ENCODE data around the gene NALCN. TPM values are rescaled to one million over a fixed set of nuclear protein-coding genes. Genes with fewer than 3 reads are reported as not detected.

NALCN gene
- total RNA-seq, 1 donor from 2014 or later: 0.12 TPM

GRCh38 chr13:101139081-101139480, 277.2 kb downstream of the NALCN start:
- DNase-seq (ENCODE audit: low spot score, unreplicated experiment): no peak
- H3K27ac Mint-ChIP-seq: no peak overlapping the region
- H3K36me3 Mint-ChIP-seq (ENCODE audit: insufficient read depth): no peaks in the 10 kb centered on the region
- no peak overlapping the region for H3K4me3 Mint-ChIP-seq (ENCODE audit: low read depth)
- TF ChIP-seq, protein P1, sequence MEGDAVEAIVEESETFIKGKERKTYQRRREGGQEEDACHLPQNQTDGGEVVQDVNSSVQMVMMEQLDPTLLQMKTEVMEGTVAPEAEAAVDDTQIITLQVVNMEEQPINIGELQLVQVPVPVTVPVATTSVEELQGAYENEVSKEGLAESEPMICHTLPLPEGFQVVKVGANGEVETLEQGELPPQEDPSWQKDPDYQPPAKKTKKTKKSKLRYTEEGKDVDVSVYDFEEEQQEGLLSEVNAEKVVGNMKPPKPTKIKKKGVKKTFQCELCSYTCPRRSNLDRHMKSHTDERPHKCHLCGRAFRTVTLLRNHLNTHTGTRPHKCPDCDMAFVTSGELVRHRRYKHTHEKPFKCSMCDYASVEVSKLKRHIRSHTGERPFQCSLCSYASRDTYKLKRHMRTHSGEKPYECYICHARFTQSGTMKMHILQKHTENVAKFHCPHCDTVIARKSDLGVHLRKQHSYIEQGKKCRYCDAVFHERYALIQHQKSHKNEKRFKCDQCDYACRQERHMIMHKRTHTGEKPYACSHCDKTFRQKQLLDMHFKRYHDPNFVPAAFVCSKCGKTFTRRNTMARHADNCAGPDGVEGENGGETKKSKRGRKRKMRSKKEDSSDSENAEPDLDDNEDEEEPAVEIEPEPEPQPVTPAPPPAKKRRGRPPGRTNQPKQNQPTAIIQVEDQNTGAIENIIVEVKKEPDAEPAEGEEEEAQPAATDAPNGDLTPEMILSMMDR (IDR thresholded peaks at IDR 0.05; ENCODE audit: unreplicated experiment): no peak
- H3K27me3 Mint-ChIP-seq: peaks cover 10% of the 10 kb centered on the region
- H3K4me1 Mint-ChIP-seq (ENCODE audit: low read depth): no peaks in the 10 kb centered on the region
- no peaks in the 10 kb centered on the region for H3K9me3 Mint-ChIP-seq (ENCODE audit: low read depth)

DNA sequence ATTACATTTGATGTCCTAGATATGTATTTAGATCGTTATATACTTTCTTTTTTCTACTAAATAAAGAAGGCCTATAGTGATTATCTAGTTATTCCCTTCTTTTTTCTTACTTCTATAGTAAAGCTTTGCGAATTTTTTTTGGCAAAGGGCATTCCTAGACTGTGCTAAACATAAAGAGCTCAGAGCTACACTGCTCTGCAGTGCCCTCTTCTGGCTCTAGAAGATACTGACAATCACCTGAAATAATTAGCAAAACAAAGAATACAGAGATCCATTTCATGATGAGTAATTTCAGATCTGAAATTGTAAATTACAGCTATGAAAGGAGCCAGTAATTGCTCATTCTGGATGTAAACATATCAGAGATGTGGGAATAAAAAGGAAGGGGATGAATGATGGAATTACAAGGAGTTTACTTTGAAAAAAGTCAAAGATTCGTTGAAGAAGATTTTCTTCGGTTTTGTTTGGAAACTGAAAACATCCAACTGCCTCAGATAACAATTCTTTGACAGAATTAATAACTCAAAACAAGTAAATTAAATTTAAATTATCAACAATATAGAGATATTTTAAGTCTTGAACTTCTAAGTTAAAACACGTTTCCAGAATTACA, 288.5 kb downstream of the NALCN start:
- H3K36me3 Mint-ChIP-seq (ENCODE audit: insufficient read depth): no peaks in the 10 kb centered on the region
- no peak overlapping the region for H3K4me3 Mint-ChIP-seq (ENCODE audit: low read depth)
- no peak overlapping the region for H3K27ac Mint-ChIP-seq
- no peaks in the 10 kb centered on the region for H3K4me1 Mint-ChIP-seq (ENCODE audit: low read depth)
- no peak for DNase-seq (ENCODE audit: low spot score, unreplicated experiment)
- peaks cover 3% of the 10 kb centered on the region for H3K27me3 Mint-ChIP-seq
- TF ChIP-seq, protein P1 (IDR thresholded peaks at IDR 0.05; ENCODE audit: unreplicated experiment): peak; percentile 86
- no peaks in the 10 kb centered on the region for H3K9me3 Mint-ChIP-seq (ENCODE audit: low read depth)

DNA sequence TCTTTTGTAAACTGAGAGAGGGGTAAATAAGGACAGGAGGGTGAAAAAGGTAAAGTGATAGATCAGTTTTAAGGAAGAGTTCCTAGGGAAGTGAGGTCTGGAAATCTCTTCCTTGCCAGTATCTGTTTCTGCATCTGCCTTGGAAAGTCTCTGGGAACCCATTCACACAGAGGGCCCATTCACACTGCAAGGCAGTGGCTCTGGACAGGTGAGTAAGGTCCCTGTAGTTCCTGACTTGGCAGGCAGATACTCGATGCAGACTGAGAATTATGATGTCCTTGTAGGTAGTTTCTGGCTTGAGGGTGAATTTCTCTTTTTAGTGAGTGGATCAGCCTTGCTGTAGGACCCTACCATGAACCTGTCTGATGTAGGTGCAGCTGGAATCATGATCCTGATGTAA, 293.3 kb downstream of the NALCN start:
- no peak overlapping the region for H3K4me3 Mint-ChIP-seq (ENCODE audit: low read depth)
- no peaks in the 10 kb centered on the region for H3K27me3 Mint-ChIP-seq
- H3K4me1 Mint-ChIP-seq (ENCODE audit: low read depth): no peaks in the 10 kb centered on the region
- H3K9me3 Mint-ChIP-seq (ENCODE audit: low read depth): no peaks in the 10 kb centered on the region
- TF ChIP-seq, protein P1 (IDR thresholded peaks at IDR 0.05; ENCODE audit: unreplicated experiment): no peak
- no peak for DNase-seq (ENCODE audit: low spot score, unreplicated experiment)
- H3K36me3 Mint-ChIP-seq (ENCODE audit: insufficient read depth): no peaks in the 10 kb centered on the region
- no peak overlapping the region for H3K27ac Mint-ChIP-seq

GRCh38 chr13:101121608-101122007, 294.7 kb downstream of the NALCN start:
- Mint-ChIP-seq H3K27me3 (peaks cover 2% of the 10 kb centered on the region), H3K27ac (no peak overlapping the region), H3K9me3 (ENCODE audit: low read depth) (no peaks in the 10 kb centered on the region), H3K36me3 (ENCODE audit: insufficient read depth) (no peaks in the 10 kb centered on the region), H3K4me3 (ENCODE audit: low read depth) (no peak overlapping the region), H3K4me1 (ENCODE audit: low read depth) (no peaks in the 10 kb centered on the region)
- TF ChIP-seq, protein P1 (IDR thresholded peaks at IDR 0.05; ENCODE audit: unreplicated experiment): no peak
- DNase-seq (ENCODE audit: low spot score, unreplicated experiment): no peak

DNA sequence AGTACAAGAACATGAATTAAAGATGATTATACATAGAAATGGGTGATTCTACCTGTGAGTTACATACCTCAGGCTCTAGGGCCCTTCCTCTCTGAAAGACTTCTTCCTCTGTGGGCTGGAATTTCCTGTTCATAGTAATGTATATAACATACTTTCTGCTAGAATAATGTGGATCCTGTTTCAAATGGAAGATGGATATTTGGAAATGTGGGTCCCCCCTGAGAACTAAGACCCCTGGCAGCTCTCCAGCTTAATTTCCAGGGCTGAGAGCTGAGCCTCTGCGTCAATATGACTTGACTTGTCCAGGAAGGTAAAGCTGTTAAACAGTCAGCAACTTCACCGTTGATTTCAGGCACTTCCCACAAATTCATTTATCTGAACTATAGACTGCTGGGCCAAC, 296.3 kb downstream of the NALCN start:
- no peaks in the 10 kb centered on the region for H3K9me3 Mint-ChIP-seq (ENCODE audit: low read depth)
- H3K36me3 Mint-ChIP-seq (ENCODE audit: insufficient read depth): no peaks in the 10 kb centered on the region
- DNase-seq (ENCODE audit: low spot score, unreplicated experiment): no peak
- H3K4me1 Mint-ChIP-seq (ENCODE audit: low read depth): no peaks in the 10 kb centered on the region
- no peak overlapping the region for H3K27ac Mint-ChIP-seq
- TF ChIP-seq, protein P1 (IDR thresholded peaks at IDR 0.05; ENCODE audit: unreplicated experiment): no peak
- H3K27me3 Mint-ChIP-seq: peaks cover 2% of the 10 kb centered on the region
- no peak overlapping the region for H3K4me3 Mint-ChIP-seq (ENCODE audit: low read depth)
